Loucy (cell line): Measurements from ENCODE around the gene RDH14.

Source experiments
- H2AFZ ChIP-seq: fragments of 200-600 bp; sonication (generic); 2 replicates; pipeline ENCODE4 v1.6.0; 2016; ENCODE audit warnings: antibody characterized with exemption, mild to moderate bottlenecking, low read length, moderate library complexity
- H3F3A ChIP-seq: fragments of 200-600 bp; 2 replicates; pipeline ENCODE4 v1.6.0; 2016; ENCODE audit warnings: antibody characterized with exemption, low read depth, mild to moderate bottlenecking
- H3K27me3 ChIP-seq: fragments of 200-600 bp; sonication (generic); 2 replicates; pipeline ENCODE4 v1.6.1; 2014; ENCODE audit warnings: low read length, mild to moderate bottlenecking; ENCODE audit not compliant: insufficient read depth, poor library complexity, severe bottlenecking
- H3K36me3 ChIP-seq: fragments of 200-600 bp; sonication (generic); 2 replicates; pipeline ENCODE4 v1.6.1; 2016; ENCODE audit warnings: low read length; ENCODE audit not compliant: insufficient read depth
- H3K4me1 ChIP-seq: fragments of 200-600 bp; sonication (generic); 2 replicates; pipeline ENCODE4 v1.5.1; 2014; ENCODE audit warnings: low read length, mild to moderate bottlenecking; ENCODE audit not compliant: insufficient read depth, poor library complexity, severe bottlenecking
- H3K4me2 ChIP-seq: fragments of 200-600 bp; sonication (generic); 2 replicates; pipeline ENCODE4 v1.6.0; 2014; ENCODE audit warnings: antibody characterized with exemption, low read length, low read depth, mild to moderate bottlenecking; ENCODE audit not compliant: poor library complexity, severe bottlenecking
- H3K4me3 ChIP-seq: fragments of 200-600 bp; sonication (generic); 2 replicates; pipeline ENCODE4 v1.5.1; 2014; ENCODE audit warnings: low read length, mild to moderate bottlenecking, mixed read lengths; ENCODE audit not compliant: poor library complexity, severe bottlenecking
- H3K79me2 ChIP-seq: fragments of 200-600 bp; sonication (generic); 2 replicates; pipeline ENCODE4 v1.6.1; 2014; ENCODE audit warnings: low read length; ENCODE audit not compliant: insufficient read depth
- H3K9ac ChIP-seq: fragments of 200-600 bp; sonication (generic); 2 replicates; pipeline ENCODE4 v1.6.0; 2014; ENCODE audit warnings: mild to moderate bottlenecking, low read depth, low read length, moderate library complexity; ENCODE audit not compliant: poor library complexity, severe bottlenecking
- H3K9me2 ChIP-seq: fragments of 200-600 bp; sonication (generic); replicated peaks from 2 replicates; pipeline ENCODE4 v1.6.1; 2016; ENCODE audit warnings: low read depth, low read length, mixed read lengths
- H3K9me3 ChIP-seq: fragments of 200-600 bp; sonication (generic); 2 replicates; pipeline ENCODE4 v1.6.1; 2014; ENCODE audit warnings: mild to moderate bottlenecking, antibody characterized with exemption, low read length, low read depth; ENCODE audit not compliant: insufficient read depth
- H4K20me1 ChIP-seq: fragments of 200-600 bp; sonication (generic); 2 replicates; pipeline ENCODE4 v1.6.0; 2014; ENCODE audit warnings: antibody characterized with exemption, low read length, mild to moderate bottlenecking; ENCODE audit not compliant: insufficient read depth, poor library complexity, severe bottlenecking
- CTCF ChIP-seq: fragments of 200-600 bp; sonication (generic); conservative IDR thresholded peaks from 2 replicates; pipeline ENCODE4 v1.5.1; 2014; ENCODE audit warnings: mild to moderate bottlenecking, antibody characterized with exemption, low read length
- EZH2phosphoT487 ChIP-seq: fragments of 200-600 bp; IDR thresholded peaks from 2 replicates; pipeline ENCODE4 v1.6.1; 2018; ENCODE audit warnings: antibody characterized with exemption, mild to moderate bottlenecking, moderate library complexity, borderline replicate concordance

The RDH14 gene

DNA sequence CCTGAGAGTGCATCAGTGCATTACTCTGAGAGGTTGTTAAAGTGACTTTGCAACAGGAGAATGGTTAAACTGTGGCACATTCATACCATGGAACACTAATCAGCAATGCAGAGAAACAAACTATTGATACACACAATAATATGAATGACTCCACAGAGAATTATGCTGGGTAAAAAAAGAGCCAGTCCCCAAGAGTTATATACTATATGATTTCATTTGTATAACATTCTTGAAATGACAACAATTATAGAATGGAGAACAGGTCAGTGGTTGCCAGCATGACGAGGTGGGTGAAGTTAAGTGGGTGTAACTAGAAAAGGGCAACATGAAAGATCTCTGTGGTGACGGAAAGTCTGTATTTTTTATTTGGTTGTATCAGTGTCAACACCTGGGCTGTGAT, 31.9 kb upstream of the RDH14 start:
- Histone ChIP-seq H3K36me3 (no peaks in the 10 kb centered on the region), H3K79me2 (no peaks in the 10 kb centered on the region)
- no peak for TF ChIP-seq CTCF
- no peak for TF ChIP-seq EZH2phosphoT487

GRCh38 chr2:18589354-18589753, 28.9 kb upstream of the RDH14 start, which contains the start of gene NT5C1B:
TSS of gene NT5C1B (minus strand) at chr2:18589569. CDS start at chr2:18589468, 101 bp downstream.
- TF ChIP-seq EZH2phosphoT487: no peak
- no peak within 1 kb of the TSS for H3K4me2 ChIP-seq
- H3F3A ChIP-seq: no peaks in the 10 kb centered on the region
- no peaks in the 10 kb centered on the region for H3K9me3 ChIP-seq
- no peak within 1 kb of the TSS for H3K9ac ChIP-seq
- H3K9me2 ChIP-seq: no peaks in the 10 kb centered on the region
- H3K36me3 ChIP-seq: no peaks in the 10 kb centered on the region
- no peaks in the 10 kb centered on the region for H3K4me1 ChIP-seq
- H3K4me3 ChIP-seq: no peak within 1 kb of the TSS
- no peaks in the 10 kb centered on the region for H3K79me2 ChIP-seq
- no peak within 1 kb of the TSS for H2AFZ ChIP-seq
- no peaks in the 10 kb centered on the region for H4K20me1 ChIP-seq
- no peaks in the 10 kb centered on the region for H3K27me3 ChIP-seq

More for the DNA sequence above, 31.9 kb upstream of the RDH14 start:
- Histone ChIP-seq H3K4me3 (no peak overlapping the region), H3K9me3 (no peaks in the 10 kb centered on the region), H3K9me2 (no peaks in the 10 kb centered on the region), H3K9ac (no peak overlapping the region), H3K27me3 (no peaks in the 10 kb centered on the region), H3F3A (no peaks in the 10 kb centered on the region), H3K4me1 (no peaks in the 10 kb centered on the region), H4K20me1 (no peaks in the 10 kb centered on the region), H3K4me2 (no peak overlapping the region), H2AFZ (no peak overlapping the region)

DNA sequence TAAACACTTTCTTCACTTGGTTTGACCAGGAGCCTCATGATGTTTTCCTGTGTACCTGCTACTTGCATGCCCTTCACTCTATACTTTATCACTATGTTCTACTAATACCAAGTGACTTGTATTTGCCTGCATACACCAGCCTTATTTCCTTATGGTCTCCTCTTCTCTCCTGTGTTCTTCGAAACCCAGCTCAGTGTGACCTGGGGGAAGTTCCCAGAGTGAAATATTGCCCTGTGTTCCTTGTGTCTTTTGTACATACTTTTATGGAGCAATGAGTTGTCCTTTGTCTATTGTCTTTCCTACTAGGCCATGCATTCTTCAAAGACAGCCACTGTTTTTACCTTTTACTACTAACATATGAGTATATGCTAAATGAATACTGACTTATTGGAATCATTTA, 28.3 kb upstream of the RDH14 start:
- Histone ChIP-seq H3K9me2 (no peaks in the 10 kb centered on the region), H3K4me3 (no peak overlapping the region), H4K20me1 (no peaks in the 10 kb centered on the region), H3K9ac (no peak overlapping the region), H3K4me2 (no peak overlapping the region), H3K36me3 (no peaks in the 10 kb centered on the region), H3F3A (no peaks in the 10 kb centered on the region), H2AFZ (no peak overlapping the region), H3K79me2 (no peaks in the 10 kb centered on the region), H3K4me1 (no peaks in the 10 kb centered on the region), H3K27me3 (no peaks in the 10 kb centered on the region), H3K9me3 (no peaks in the 10 kb centered on the region)
- TF ChIP-seq EZH2phosphoT487 (no peak), CTCF (no peak)

- Histone ChIP-seq H3K4me3 (no peak overlapping the region), H3K36me3 (no peaks in the 10 kb centered on the region), H3K4me1 (no peaks in the 10 kb centered on the region), H3K4me2 (no peak overlapping the region), H3K9ac (no peak overlapping the region), H3K9me2 (no peaks in the 10 kb centered on the region), H2AFZ (no peak overlapping the region), H3K27me3 (no peaks in the 10 kb centered on the region), H3F3A (no peaks in the 10 kb centered on the region), H4K20me1 (no peaks in the 10 kb centered on the region), H3K9me3 (no peaks in the 10 kb centered on the region), H3K79me2 (no peaks in the 10 kb centered on the region)
- no peak for TF ChIP-seq EZH2phosphoT487
- no peak for TF ChIP-seq CTCF
These were observed 27.6 kb upstream of the RDH14 start for GRCh38 chr2:18588049-18588448.
